Nephron (organoid): ENCODE measurements around the gene CIDEA.

ENCODE experiments used
- H3K27ac Mint-ChIP-seq, 3 experiments: 2 replicates each; pipeline ENCODE4 v1.8.0; 2020; ENCODE audit warnings: mixed read lengths in 3 of 3, mild to moderate bottlenecking in 2 of 3, moderate library complexity in 1 of 3
- H3K27me3 Mint-ChIP-seq: 2 replicates; pipeline ENCODE4 v1.8.0; 2021; ENCODE audit warnings: low read depth, mild to moderate bottlenecking, moderate library complexity, mixed read lengths
- H3K36me3 Mint-ChIP-seq: 2 replicates; pipeline ENCODE4 v1.8.0; 2020; ENCODE audit warnings: low read depth, mixed read lengths
- H3K4me1 Mint-ChIP-seq: 2 replicates; pipeline ENCODE4 v1.8.0; 2020; ENCODE audit warnings: mixed read lengths
- H3K4me3 Mint-ChIP-seq, 3 experiments: 2 replicates each; pipeline ENCODE4 v1.8.0; 2020; ENCODE audit warnings: mild to moderate bottlenecking in 3 of 3, mixed read lengths in 3 of 3, moderate library complexity in 2 of 3
- H3K9me3 Mint-ChIP-seq: 2 replicates; pipeline ENCODE4 v1.8.0; 2020; ENCODE audit warnings: mixed read lengths
- TF ChIP-seq, protein P1 (sequence below), 3 experiments: fragments of 200-600 bp; sonication (generic); IDR thresholded peaks; one replicate each; pipeline ENCODE4 v1.5.0; 2021; ENCODE audit warnings: antibody characterized with exemption in 3 of 3; ENCODE audit not compliant: unreplicated experiment in 3 of 3

The CIDEA gene

DNA sequence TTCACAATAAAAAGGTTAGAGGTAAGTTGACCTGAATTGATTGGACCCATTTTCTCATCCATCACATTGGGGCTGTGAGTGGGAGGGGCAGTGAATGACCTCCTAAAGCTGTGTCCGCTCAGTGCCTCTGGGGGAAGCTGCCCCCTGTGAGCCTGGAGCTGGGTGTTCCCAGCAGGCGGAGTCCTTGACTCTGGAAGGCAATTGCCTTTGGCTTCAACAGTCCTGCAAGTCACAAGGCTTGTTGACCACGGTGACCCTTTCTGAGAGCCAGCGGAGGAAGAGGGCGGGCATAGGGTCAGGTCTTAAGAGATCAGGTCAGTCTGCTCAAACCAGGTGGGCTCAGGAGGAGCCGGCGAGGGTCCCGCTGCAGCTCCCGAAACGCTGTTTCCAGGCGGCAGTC, 1.1 kb upstream of the CIDEA start:
- H3K27me3 Mint-ChIP-seq, result peaks cover 93% of the 10 kb centered on the region
- no peak overlapping the region for H3K27ac Mint-ChIP-seq
- peaks cover 34% of the 10 kb centered on the region for H3K4me1 Mint-ChIP-seq
- TF ChIP-seq, protein P1, sequence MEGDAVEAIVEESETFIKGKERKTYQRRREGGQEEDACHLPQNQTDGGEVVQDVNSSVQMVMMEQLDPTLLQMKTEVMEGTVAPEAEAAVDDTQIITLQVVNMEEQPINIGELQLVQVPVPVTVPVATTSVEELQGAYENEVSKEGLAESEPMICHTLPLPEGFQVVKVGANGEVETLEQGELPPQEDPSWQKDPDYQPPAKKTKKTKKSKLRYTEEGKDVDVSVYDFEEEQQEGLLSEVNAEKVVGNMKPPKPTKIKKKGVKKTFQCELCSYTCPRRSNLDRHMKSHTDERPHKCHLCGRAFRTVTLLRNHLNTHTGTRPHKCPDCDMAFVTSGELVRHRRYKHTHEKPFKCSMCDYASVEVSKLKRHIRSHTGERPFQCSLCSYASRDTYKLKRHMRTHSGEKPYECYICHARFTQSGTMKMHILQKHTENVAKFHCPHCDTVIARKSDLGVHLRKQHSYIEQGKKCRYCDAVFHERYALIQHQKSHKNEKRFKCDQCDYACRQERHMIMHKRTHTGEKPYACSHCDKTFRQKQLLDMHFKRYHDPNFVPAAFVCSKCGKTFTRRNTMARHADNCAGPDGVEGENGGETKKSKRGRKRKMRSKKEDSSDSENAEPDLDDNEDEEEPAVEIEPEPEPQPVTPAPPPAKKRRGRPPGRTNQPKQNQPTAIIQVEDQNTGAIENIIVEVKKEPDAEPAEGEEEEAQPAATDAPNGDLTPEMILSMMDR (IDR thresholded peaks at IDR 0.05; ENCODE audit: unreplicated experiment in 3 of 3), result no peak
- H3K4me3 Mint-ChIP-seq, result peak overlapping the region in 2 of 3 experiments; percentile 15 to 77
- H3K36me3 Mint-ChIP-seq, result no peaks in the 10 kb centered on the region
- no peaks in the 10 kb centered on the region for H3K9me3 Mint-ChIP-seq

DNA sequence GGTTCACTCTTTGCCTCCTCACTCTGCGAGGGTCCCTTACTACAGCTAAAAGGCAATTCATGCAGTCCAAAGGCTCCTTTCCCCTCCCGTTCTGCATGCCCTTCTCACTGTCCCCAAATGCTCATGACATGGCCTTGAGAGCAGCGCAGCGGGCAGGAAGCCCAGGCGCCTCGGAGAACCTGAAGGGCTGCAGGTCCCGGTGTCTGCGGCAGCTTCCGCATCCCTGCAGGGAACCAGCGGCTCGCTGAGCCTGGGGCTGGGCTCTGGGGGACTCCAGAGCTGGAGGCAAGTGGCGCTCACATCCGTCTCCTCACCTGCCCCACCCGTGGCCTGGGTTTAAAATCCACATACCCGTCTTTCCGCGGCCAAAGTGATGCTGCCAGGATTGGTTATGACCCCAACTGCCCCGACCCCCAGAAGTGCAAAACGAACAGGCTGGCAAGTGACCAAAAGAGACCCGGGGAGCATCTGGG, 462 bp upstream of the CIDEA start:
- TF ChIP-seq, protein P1 (IDR thresholded peaks at IDR 0.05; ENCODE audit: unreplicated experiment in 3 of 3), result no peak
- peak overlapping the region; percentile 67 to 77 (median 75) for H3K4me3 Mint-ChIP-seq
- no peak overlapping the region for H3K27ac Mint-ChIP-seq
- no peaks in the 10 kb centered on the region for H3K9me3 Mint-ChIP-seq
- peaks cover 34% of the 10 kb centered on the region for H3K4me1 Mint-ChIP-seq
- peaks cover 90% of the 10 kb centered on the region for H3K27me3 Mint-ChIP-seq
- H3K36me3 Mint-ChIP-seq, result no peaks in the 10 kb centered on the region

DNA sequence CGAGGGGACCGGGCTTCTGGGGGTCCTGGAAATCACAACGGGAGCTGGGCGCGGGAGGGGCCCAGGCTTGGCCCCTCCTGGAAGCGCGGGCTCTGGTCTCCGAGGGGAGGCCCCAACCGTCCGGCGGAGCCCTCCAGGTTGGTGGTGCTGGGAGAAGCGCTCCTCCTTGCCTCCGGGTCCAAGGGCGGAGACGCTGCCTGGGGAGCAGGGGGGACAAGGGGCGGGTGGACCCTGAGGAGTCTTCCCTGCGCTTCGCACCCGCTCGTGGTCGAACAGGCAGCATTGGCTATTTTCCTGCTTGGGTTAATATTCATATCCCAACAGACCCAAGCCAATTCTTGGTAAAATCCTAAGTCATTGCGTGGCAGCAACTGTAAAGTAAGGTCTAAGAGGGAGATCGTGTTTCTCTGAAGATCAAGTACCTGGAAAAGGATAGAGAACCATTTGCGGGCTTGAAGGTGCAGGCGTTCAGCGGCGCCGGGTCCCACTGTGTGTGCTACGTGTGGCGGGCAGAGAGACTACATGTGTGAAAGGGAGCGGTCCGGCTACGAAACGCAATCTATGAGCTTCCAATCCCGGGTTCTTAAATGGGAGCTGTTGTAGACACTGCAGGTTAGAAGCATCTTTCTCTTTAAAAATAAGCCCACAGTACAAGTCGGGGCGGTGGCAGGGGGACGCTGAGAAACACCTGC, 805 bp downstream of the CIDEA start:
- TF ChIP-seq, protein P1 (IDR thresholded peaks at IDR 0.05; ENCODE audit: unreplicated experiment in 3 of 3), result no peak
- no peaks in the 10 kb centered on the region for H3K36me3 Mint-ChIP-seq
- no peaks in the 10 kb centered on the region for H3K9me3 Mint-ChIP-seq
- no peak overlapping the region for H3K27ac Mint-ChIP-seq
- peaks cover 34% of the 10 kb centered on the region for H3K4me1 Mint-ChIP-seq
- peak overlapping the region; percentile 26 to 77 (median 60) for H3K4me3 Mint-ChIP-seq
- peaks cover 80% of the 10 kb centered on the region for H3K27me3 Mint-ChIP-seq

DNA sequence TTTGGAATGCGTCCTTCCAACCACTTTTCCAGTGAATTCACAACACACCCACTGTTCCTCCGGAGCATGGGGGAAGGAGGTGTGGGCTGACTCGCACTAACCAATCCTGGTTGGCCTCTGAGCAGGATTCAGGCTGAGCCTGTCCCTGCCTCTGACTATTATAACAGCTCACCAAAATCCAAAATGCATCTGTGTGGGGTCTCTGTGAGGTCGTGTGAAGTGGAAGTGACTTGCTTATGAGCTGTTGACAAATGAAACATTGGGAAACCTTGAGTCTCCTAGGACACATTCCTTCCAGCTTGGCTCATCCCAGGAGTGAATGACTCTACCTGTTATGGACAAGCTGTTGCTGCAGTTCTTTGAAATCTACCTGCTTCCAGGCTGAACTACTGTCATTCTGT, 1.5 kb downstream of the CIDEA start:
- H3K27ac Mint-ChIP-seq, result no peak overlapping the region
- peak overlapping the region in 2 of 3 experiments; percentile 14 to 60 for H3K4me3 Mint-ChIP-seq
- H3K9me3 Mint-ChIP-seq, result no peaks in the 10 kb centered on the region
- H3K36me3 Mint-ChIP-seq, result no peaks in the 10 kb centered on the region
- TF ChIP-seq, protein P1 (IDR thresholded peaks at IDR 0.05; ENCODE audit: unreplicated experiment in 3 of 3), result no peak
- peaks cover 34% of the 10 kb centered on the region for H3K4me1 Mint-ChIP-seq
- peaks cover 79% of the 10 kb centered on the region for H3K27me3 Mint-ChIP-seq

DNA sequence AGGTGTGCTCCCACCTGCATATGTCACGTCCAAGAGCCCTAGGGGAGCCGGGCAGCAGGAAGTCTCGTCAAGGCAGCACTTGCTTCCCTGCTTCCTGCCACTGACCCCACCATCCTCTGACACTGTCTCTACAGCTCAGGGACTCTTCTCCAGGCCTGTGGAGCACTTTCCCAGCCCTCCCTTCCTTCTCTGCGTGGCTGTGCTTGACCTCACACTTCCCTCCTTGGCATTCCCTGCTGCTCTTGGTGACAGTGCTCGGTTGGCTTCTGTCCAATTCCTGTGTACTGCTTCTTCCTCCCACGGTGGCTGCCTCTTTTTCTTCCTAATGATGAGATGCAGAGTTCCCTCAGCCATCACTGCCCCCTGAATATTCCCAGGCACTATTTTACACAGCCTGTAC, 2.8 kb downstream of the CIDEA start:
- Mint-ChIP-seq H3K36me3 (no peaks in the 10 kb centered on the region), H3K4me1 (peaks cover 34% of the 10 kb centered on the region), H3K27ac (no peak overlapping the region), H3K9me3 (no peaks in the 10 kb centered on the region), H3K4me3 (no peak overlapping the region), H3K27me3 (peaks cover 75% of the 10 kb centered on the region)
- TF ChIP-seq, protein P1 (IDR thresholded peaks at IDR 0.05; ENCODE audit: unreplicated experiment in 3 of 3), result no peak
